GM23338 (cell line): ENCODE results near the gene FNIP2. TPM values are rescaled to one million over a fixed set of nuclear protein-coding genes. Genes with fewer than 3 reads are reported as not detected.

Source experiments
- ATAC-seq: fragments of 200-7000 bp; cut with Tn5 transposase; 3 replicates; pipeline ENCODE4 v1.9.1; 2020
- DNase-seq: peaks from one replicate; pipeline ENCODE4 v3.0.0-alpha.2; 2015; ENCODE audit warnings: low spot score
- H2AFZ ChIP-seq: fragments of 200-600 bp; sonication (generic); 2 replicates; pipeline ENCODE4 v1.8.0; 2016; ENCODE audit warnings: antibody characterized with exemption, mild to moderate bottlenecking, moderate library complexity
- H3F3A ChIP-seq: fragments of 200-600 bp; sonication (generic); replicated peaks from 2 replicates; pipeline ENCODE4 v1.8.0; 2017; ENCODE audit warnings: antibody characterized with exemption, mixed run types, low read depth
- H3K27ac ChIP-seq: fragments of 200-600 bp; sonication (generic); 2 replicates; pipeline ENCODE4 v1.6.1; 2016; ENCODE audit warnings: low read depth
- H3K27me3 ChIP-seq: fragments of 200-600 bp; sonication (generic); 2 replicates; pipeline ENCODE4 v1.8.0; 2016; ENCODE audit warnings: mild to moderate bottlenecking, mixed run types, moderate library complexity; ENCODE audit not compliant: insufficient read depth
- H3K36me3 ChIP-seq: fragments of 200-600 bp; sonication (generic); 2 replicates; pipeline ENCODE4 v1.8.0; 2016; ENCODE audit warnings: mild to moderate bottlenecking; ENCODE audit not compliant: insufficient read depth
- H3K4me1 ChIP-seq: fragments of 200-600 bp; sonication (generic); 2 replicates; pipeline ENCODE4 v1.8.0; 2016; ENCODE audit warnings: mild to moderate bottlenecking, moderate library complexity; ENCODE audit not compliant: insufficient read depth
- H3K4me2 ChIP-seq: fragments of 200-600 bp; sonication (generic); 2 replicates; pipeline ENCODE4 v1.7.1; 2017; ENCODE audit warnings: mixed run types
- H3K4me3 ChIP-seq: fragments of 200-600 bp; sonication (generic); 2 replicates; pipeline ENCODE4 v1.6.1; 2016; ENCODE audit warnings: mixed run types
- H3K79me2 ChIP-seq: fragments of 200-600 bp; sonication (generic); replicated peaks from 2 replicates; pipeline ENCODE4 v1.8.0; 2017; ENCODE audit warnings: mild to moderate bottlenecking; ENCODE audit not compliant: insufficient read depth
- H3K9me2 ChIP-seq: fragments of 200-600 bp; sonication (generic); 2 replicates; pipeline ENCODE4 v1.8.0; 2017; ENCODE audit not compliant: insufficient read depth
- H4K20me1 ChIP-seq: fragments of 200-600 bp; sonication (generic); replicated peaks from 2 replicates; pipeline ENCODE4 v1.8.0; 2017; ENCODE audit warnings: mild to moderate bottlenecking; ENCODE audit not compliant: insufficient read depth
- H3K27ac Mint-ChIP-seq: 2 replicates; pipeline ENCODE4 v1.8.0; 2020; ENCODE audit warnings: inconsistent platforms, mild to moderate bottlenecking, moderate library complexity, mixed read lengths
- H3K27me3 Mint-ChIP-seq: 3 replicates; pipeline ENCODE4 v1.8.0; 2022; ENCODE audit warnings: low read depth, mild to moderate bottlenecking, moderate library complexity, mixed read lengths, inconsistent platforms; ENCODE audit not compliant: insufficient read depth, poor library complexity
- H3K36me3 Mint-ChIP-seq: 3 replicates; pipeline ENCODE4 v1.8.0; 2021; ENCODE audit warnings: low read depth, mild to moderate bottlenecking, inconsistent platforms, moderate library complexity, mixed read lengths
- H3K4me1 Mint-ChIP-seq: 3 replicates; pipeline ENCODE4 v1.8.0; 2020; ENCODE audit warnings: mild to moderate bottlenecking, inconsistent platforms, mixed read lengths
- H3K4me3 Mint-ChIP-seq: 3 replicates; pipeline ENCODE4 v1.8.0; 2021; ENCODE audit warnings: moderate library complexity, mild to moderate bottlenecking, inconsistent platforms, mixed read lengths
- H3K9me3 Mint-ChIP-seq: 3 replicates; pipeline ENCODE4 v1.8.0; 2020; ENCODE audit warnings: moderate library complexity, mild to moderate bottlenecking, inconsistent platforms, mixed read lengths
- CREB1 ChIP-seq: fragments of 250-450 bp; sonication (Bioruptor Pico); IDR thresholded peaks from 2 replicates; pipeline ENCODE4 v1.5.0; 2020; ENCODE audit warnings: low read depth, mild to moderate bottlenecking, moderate library complexity
- CTCF ChIP-seq, 2 experiments: fragments of 200-600 bp in 1 of 2; sonication (generic) in 1 of 2; conservative IDR thresholded peaks; 2 replicates each; pipeline versions ENCODE4 v1.5.1 to v1.6.1; 2016 to 2017; ENCODE audit warnings: antibody characterized with exemption in 2 of 2, low read depth in 2 of 2, mild to moderate bottlenecking in 2 of 2, moderate library complexity in 1 of 2
- EZH2 ChIP-seq: fragments of 200-600 bp; sonication (generic); IDR thresholded peaks from one replicate; pipeline ENCODE4 v1.8.0; 2017; ENCODE audit warnings: antibody characterized with exemption, mild to moderate bottlenecking, low read depth; ENCODE audit not compliant: unreplicated experiment
- EZH2phosphoT487 ChIP-seq: fragments of 200-600 bp; sonication (generic); IDR thresholded peaks from one replicate; pipeline ENCODE4 v1.8.1; 2018; ENCODE audit warnings: antibody characterized with exemption; ENCODE audit not compliant: unreplicated experiment
- JUNB ChIP-seq: IDR thresholded peaks from one replicate; pipeline ENCODE4 v1.6.1; 2016; ENCODE audit warnings: antibody characterized with exemption; ENCODE audit not compliant: unreplicated experiment
- STAT1 ChIP-seq: IDR thresholded peaks from one replicate; pipeline ENCODE4 v1.6.1; 2016; ENCODE audit warnings: antibody characterized with exemption; ENCODE audit not compliant: unreplicated experiment
- ZNF114 ChIP-seq: fragments of 250-450 bp; sonication (Bioruptor Pico); IDR thresholded peaks from 2 replicates; pipeline ENCODE4 v1.5.0; 2020; ENCODE audit warnings: mild to moderate bottlenecking, moderate library complexity
- ZNF331 ChIP-seq: fragments of 250-450 bp; sonication (Bioruptor Pico); IDR thresholded peaks from 2 replicates; pipeline ENCODE4 v1.5.0; 2020; ENCODE audit warnings: low read depth, mild to moderate bottlenecking, moderate library complexity
- polyA plus RNA-seq: library from polyadenylated mRNA; unstranded; fragments of >200 nt; fragmentation: Nextera tagmentation; extraction: Ambion mirVana; gene quantifications from 2 replicates; pipeline ENCODE4 v1.2.1, GENCODE V29; 2016
- total RNA-seq: library from RNA; depleted of rRNA; stranded (reverse); fragments of >200 nt; shearing (Covaris generic); gene quantifications from 2 replicates; pipeline ENCODE4 v1.2.3, GENCODE V29; 2014
- TF ChIP-seq, protein P1 (sequence below): IDR thresholded peaks from 2 replicates; pipeline ENCODE4 v1.6.1; 2016; ENCODE audit warnings: antibody characterized with exemption
- TF ChIP-seq, protein P2 (sequence below): IDR thresholded peaks from one replicate; pipeline ENCODE4 v1.6.1; 2018; ENCODE audit warnings: antibody characterized with exemption; ENCODE audit not compliant: unreplicated experiment

Gene FNIP2
- total and polyA plus RNA-seq, 2 experiments from 2014 or later, result 2.7 to 17.2 TPM

DNA sequence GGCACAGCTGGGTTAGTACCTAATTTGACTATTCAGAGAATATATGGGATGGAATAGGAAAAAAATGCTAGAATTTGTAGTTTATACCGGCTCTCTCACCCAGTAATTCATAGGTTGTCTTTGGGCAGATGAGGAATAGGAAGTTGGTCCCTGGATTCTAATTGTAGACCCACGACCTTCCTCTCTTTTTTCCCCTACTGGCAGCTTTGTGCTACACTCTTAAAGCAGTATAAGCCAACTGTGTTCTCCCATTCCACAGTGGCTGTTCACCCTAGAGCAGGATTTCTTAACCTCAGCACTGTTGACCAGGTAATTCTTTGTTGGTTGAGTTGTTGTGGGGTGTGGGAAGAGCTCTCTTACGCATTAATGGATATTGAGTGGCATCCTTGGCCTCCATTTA is 92.9 kb downstream of the FNIP2 start:
- Histone ChIP-seq H3K4me2 (no peak overlapping the region), H3K79me2 (no peaks in the 10 kb centered on the region), H3K9me2 (no peaks in the 10 kb centered on the region), H3K27me3 (no peaks in the 10 kb centered on the region), H3K4me1 (no peaks in the 10 kb centered on the region), H3K27ac (no peak overlapping the region), H4K20me1 (no peaks in the 10 kb centered on the region), H3K36me3 (no peaks in the 10 kb centered on the region), H3F3A (no peaks in the 10 kb centered on the region), H2AFZ (no peak overlapping the region), H3K4me3 (no peak overlapping the region)
- Mint-ChIP-seq H3K27ac (no peak overlapping the region), H3K4me1 (no peaks in the 10 kb centered on the region; the same call in 1 of the 3 replicates), H3K4me3 (no peak overlapping the region), H3K9me3 (no peaks in the 10 kb centered on the region), H3K27me3 (no peaks in the 10 kb centered on the region), H3K36me3 (peaks cover 9% of the 10 kb centered on the region; the same call in 1 of the 3 replicates)
- DNase-seq (peak; percentile 46), ATAC-seq (peak; percentile 73)
- TF ChIP-seq CTCF (conservative IDR thresholded peaks at IDR 0.05; ENCODE audit: low read depth in 2 of 2) (peak; percentile 20 to 37), ZNF331 (CRISPR knock-in tag) (no peak)
- TF ChIP-seq, protein P1, sequence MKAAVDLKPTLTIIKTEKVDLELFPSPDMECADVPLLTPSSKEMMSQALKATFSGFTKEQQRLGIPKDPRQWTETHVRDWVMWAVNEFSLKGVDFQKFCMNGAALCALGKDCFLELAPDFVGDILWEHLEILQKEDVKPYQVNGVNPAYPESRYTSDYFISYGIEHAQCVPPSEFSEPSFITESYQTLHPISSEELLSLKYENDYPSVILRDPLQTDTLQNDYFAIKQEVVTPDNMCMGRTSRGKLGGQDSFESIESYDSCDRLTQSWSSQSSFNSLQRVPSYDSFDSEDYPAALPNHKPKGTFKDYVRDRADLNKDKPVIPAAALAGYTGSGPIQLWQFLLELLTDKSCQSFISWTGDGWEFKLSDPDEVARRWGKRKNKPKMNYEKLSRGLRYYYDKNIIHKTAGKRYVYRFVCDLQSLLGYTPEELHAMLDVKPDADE, result no peak

DNA sequence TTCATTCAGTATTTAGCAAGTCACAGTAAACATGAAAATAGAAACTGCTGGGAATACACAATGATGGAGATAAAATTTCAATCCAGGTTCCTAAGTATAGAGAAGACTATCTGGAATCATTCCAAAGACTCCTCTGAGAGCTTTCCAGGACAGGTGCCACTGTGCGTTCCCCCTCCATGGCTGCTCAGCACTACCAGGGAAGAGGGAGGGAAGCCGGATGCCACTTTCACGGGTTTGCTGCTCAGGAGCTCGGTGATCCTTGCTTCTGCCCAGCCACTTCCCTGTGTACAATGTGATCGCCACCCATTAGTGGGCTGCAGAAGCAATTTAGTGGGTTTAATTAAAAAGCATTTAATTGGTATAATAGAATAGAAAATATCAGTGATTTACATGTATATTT is 94.5 kb downstream of the FNIP2 start:
- DNase-seq (no peak), ATAC-seq (no peak)
- Histone ChIP-seq H3K4me1 (no peaks in the 10 kb centered on the region), H3K27ac (no peak overlapping the region), H4K20me1 (no peaks in the 10 kb centered on the region), H3K79me2 (no peaks in the 10 kb centered on the region), H3K27me3 (no peaks in the 10 kb centered on the region), H3F3A (no peaks in the 10 kb centered on the region), H3K4me2 (no peak overlapping the region), H3K9me2 (no peaks in the 10 kb centered on the region), H3K4me3 (no peak overlapping the region), H3K36me3 (no peaks in the 10 kb centered on the region), H2AFZ (no peak overlapping the region)
- no peak overlapping the region for H3K4me3 Mint-ChIP-seq
- no peak overlapping the region for H3K27ac Mint-ChIP-seq
- H3K27me3 Mint-ChIP-seq, result no peaks in the 10 kb centered on the region
- no peaks in the 10 kb centered on the region; the same call in 1 of the 3 replicates for H3K4me1 Mint-ChIP-seq
- no peaks in the 10 kb centered on the region for H3K9me3 Mint-ChIP-seq
- H3K36me3 Mint-ChIP-seq, result peaks cover 13% of the 10 kb centered on the region; the same call in 1 of the 3 replicates
- TF ChIP-seq CREB1 (CRISPR knock-in tag) (no peak), JUNB (no peak), EZH2phosphoT487 (no peak), ZNF114 (no peak), STAT1 (no peak), EZH2 (no peak)
- TF ChIP-seq, protein P2, sequence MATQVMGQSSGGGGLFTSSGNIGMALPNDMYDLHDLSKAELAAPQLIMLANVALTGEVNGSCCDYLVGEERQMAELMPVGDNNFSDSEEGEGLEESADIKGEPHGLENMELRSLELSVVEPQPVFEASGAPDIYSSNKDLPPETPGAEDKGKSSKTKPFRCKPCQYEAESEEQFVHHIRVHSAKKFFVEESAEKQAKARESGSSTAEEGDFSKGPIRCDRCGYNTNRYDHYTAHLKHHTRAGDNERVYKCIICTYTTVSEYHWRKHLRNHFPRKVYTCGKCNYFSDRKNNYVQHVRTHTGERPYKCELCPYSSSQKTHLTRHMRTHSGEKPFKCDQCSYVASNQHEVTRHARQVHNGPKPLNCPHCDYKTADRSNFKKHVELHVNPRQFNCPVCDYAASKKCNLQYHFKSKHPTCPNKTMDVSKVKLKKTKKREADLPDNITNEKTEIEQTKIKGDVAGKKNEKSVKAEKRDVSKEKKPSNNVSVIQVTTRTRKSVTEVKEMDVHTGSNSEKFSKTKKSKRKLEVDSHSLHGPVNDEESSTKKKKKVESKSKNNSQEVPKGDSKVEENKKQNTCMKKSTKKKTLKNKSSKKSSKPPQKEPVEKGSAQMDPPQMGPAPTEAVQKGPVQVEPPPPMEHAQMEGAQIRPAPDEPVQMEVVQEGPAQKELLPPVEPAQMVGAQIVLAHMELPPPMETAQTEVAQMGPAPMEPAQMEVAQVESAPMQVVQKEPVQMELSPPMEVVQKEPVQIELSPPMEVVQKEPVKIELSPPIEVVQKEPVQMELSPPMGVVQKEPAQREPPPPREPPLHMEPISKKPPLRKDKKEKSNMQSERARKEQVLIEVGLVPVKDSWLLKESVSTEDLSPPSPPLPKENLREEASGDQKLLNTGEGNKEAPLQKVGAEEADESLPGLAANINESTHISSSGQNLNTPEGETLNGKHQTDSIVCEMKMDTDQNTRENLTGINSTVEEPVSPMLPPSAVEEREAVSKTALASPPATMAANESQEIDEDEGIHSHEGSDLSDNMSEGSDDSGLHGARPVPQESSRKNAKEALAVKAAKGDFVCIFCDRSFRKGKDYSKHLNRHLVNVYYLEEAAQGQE, result no peak
